GM12878 (cell line): ENCODE data around the gene CCR7. TPM values are rescaled to one million over a fixed set of nuclear protein-coding genes. Genes with fewer than 3 reads are reported as not detected.

Experiments
- ATAC-seq: fragments of 200-7000 bp; cut with Tn5 transposase; 3 replicates; pipeline ENCODE4 v1.9.1; 2020; ENCODE audit warnings: mild to moderate bottlenecking, moderate library complexity
- BruUV-seq: library from RNA; stranded (reverse); fragments of 400-500 nt; replicated peaks from 2 replicates; lab custom pipeline; 2021; lab: Mats Ljungman, UMichigan
- CTCF ChIA-PET: fragments of 300-600 bp; sonication (Branson Sonifier 250); formaldehyde crosslinking; extraction: SDS; loops from one replicate; lab custom pipeline; 2021; ENCODE audit warnings: inconsistent platforms; lab: Yijun Ruan, JAX
- POLR2A ChIA-PET: fragments of 350-600 bp; formaldehyde crosslinking; extraction: SDS; loops from one replicate; lab custom pipeline; 2021; ENCODE audit warnings: inconsistent platforms; lab: Charles Lee
- RAD21 ChIA-PET: fragments of 300-600 bp; sonication (Branson Sonifier 250); formaldehyde crosslinking; loops from one replicate; lab custom pipeline; 2023; ENCODE audit warnings: antibody characterized with exemption; ENCODE audit not compliant: unreplicated experiment; lab: Charles Lee
- SMC1A ChIA-PET: fragments of 300-600 bp; sonication (Branson Sonifier 250); formaldehyde crosslinking; loops from one replicate; lab custom pipeline; 2023; ENCODE audit not compliant: unreplicated experiment, uncharacterized antibody; lab: Charles Lee
- DNase-seq: peaks from one replicate; pipeline ENCODE4 v3.0.0-alpha.2; 2011; ENCODE audit warnings: low read depth, low spot score
- FAIRE-seq: peaks from 3 replicates; lab custom pipeline; 2011; peaks lifted over from hg19 to GRCh38; lab: Jason Lieb, UNC
- H2AFZ ChIP-seq: 2 replicates; pipeline ENCODE4 v1.6.0; 2011; ENCODE audit warnings: low read depth, low read length, control low read depth; ENCODE audit not compliant: control insufficient read depth
- H3K27ac ChIP-seq: 2 replicates; pipeline ENCODE4 v1.5.1; 2011; ENCODE audit warnings: control low read depth; ENCODE audit not compliant: control insufficient read depth, insufficient read depth
- H3K27me3 ChIP-seq, 2 experiments: replicated peaks in 1 of 2; 2 replicates each; pipeline versions ENCODE4 v1.6.0 to v1.6.1; 2011; ENCODE audit warnings: low read length in 1 of 2; ENCODE audit not compliant: control insufficient read depth in 2 of 2, insufficient read depth in 2 of 2
- H3K36me3 ChIP-seq, 2 experiments: 2 replicates each; pipeline ENCODE4 v1.5.1; 2011; ENCODE audit warnings: low read length in 1 of 2; ENCODE audit not compliant: control insufficient read depth in 2 of 2, insufficient read depth in 2 of 2
- H3K4me1 ChIP-seq: 2 replicates; pipeline ENCODE4 v1.6.1; 2011; ENCODE audit warnings: mild to moderate bottlenecking, low read length, moderate library complexity, mixed read lengths; ENCODE audit not compliant: control insufficient read depth, insufficient read depth
- H3K4me2 ChIP-seq: 2 replicates; pipeline ENCODE4 v1.6.0; 2011; ENCODE audit warnings: control low read depth; ENCODE audit not compliant: control insufficient read depth, insufficient read depth
- H3K4me3 ChIP-seq: fragments of 200-600 bp; sonication (generic); 2 replicates; pipeline ENCODE4 v1.5.1; 2016
- H3K79me2 ChIP-seq: 2 replicates; pipeline ENCODE4 v1.6.0; 2011; ENCODE audit warnings: low read length; ENCODE audit not compliant: control insufficient read depth, insufficient read depth
- H3K9ac ChIP-seq: 2 replicates; pipeline ENCODE4 v1.8.0; 2011; ENCODE audit warnings: low read length, control low read depth, mixed read lengths; ENCODE audit not compliant: control insufficient read depth, insufficient read depth
- H3K9me3 ChIP-seq: replicated peaks from 3 replicates; pipeline ENCODE4 v1.5.1; 2011; ENCODE audit warnings: mild to moderate bottlenecking, low read length; ENCODE audit not compliant: control insufficient read depth, insufficient read depth
- H4K20me1 ChIP-seq: 2 replicates; pipeline ENCODE4 v1.6.0; 2011; ENCODE audit not compliant: control insufficient read depth, insufficient read depth
- CBX3 ChIP-seq: fragments of 200-600 bp; sonication (generic); IDR thresholded peaks from 2 replicates; pipeline ENCODE4 v1.6.1; 2016; ENCODE audit warnings: low read depth, borderline replicate concordance
- CHD2 ChIP-seq: IDR thresholded peaks from 2 replicates; pipeline ENCODE4 v1.6.1; 2011; ENCODE audit warnings: low read depth, low read length, improper control_type of control experiment, borderline replicate concordance
- DPF2 ChIP-seq: fragments of 450-650 bp; IDR thresholded peaks from 2 replicates; pipeline ENCODE4 v1.6.1; 2017; ENCODE audit warnings: mild to moderate bottlenecking
- ESRRA ChIP-seq: IDR thresholded peaks from 2 replicates; pipeline ENCODE4 v1.6.1; 2012; ENCODE audit warnings: mild to moderate bottlenecking, low read length, improper control_type of control experiment
- ETV6 ChIP-seq, 2 experiments: fragments of 450-650 bp in 1 of 2; IDR thresholded peaks in 1 of 2; conservative IDR thresholded peaks in 1 of 2; 2 replicates each; pipeline ENCODE4 v1.6.1; 2014; ENCODE audit warnings: antibody characterized with exemption in 1 of 2, borderline replicate concordance in 1 of 2, low read depth in 1 of 2, mild to moderate bottlenecking in 1 of 2, moderate library complexity in 1 of 2
- KAT2A ChIP-seq: conservative IDR thresholded peaks from 2 replicates; pipeline ENCODE4 v1.6.1; 2011; ENCODE audit warnings: low read depth, low read length; ENCODE audit not compliant: control insufficient read depth
- MTA3 ChIP-seq: IDR thresholded peaks from 2 replicates; pipeline ENCODE4 v1.6.1; 2012; ENCODE audit warnings: low read length, inconsistent platforms, borderline replicate concordance
- STAT3 ChIP-seq: IDR thresholded peaks from 2 replicates; pipeline ENCODE4 v1.6.1; 2011; ENCODE audit warnings: low read depth, low read length, improper control_type of control experiment
- ZBTB4 ChIP-seq: fragments of 450-650 bp; formaldehyde crosslinking; IDR thresholded peaks from 2 replicates; pipeline ENCODE4 v1.4.0; 2022; ENCODE audit warnings: mild to moderate bottlenecking, moderate library complexity
- ZNF217 ChIP-seq: fragments of 450-650 bp; IDR thresholded peaks from 2 replicates; pipeline ENCODE4 v1.6.1; 2017; ENCODE audit warnings: antibody characterized with exemption, mild to moderate bottlenecking
- WGBS: methylation state at CpG from one replicate; pipeline ENCODE4 v1.1.6; 2016; ENCODE audit warnings: low lambda C conversion rate; ENCODE audit not compliant: insufficient replicate concordance, insufficient coverage; ENCODE audit errors: missing lambda C conversion rate; 5-methylcytosine and 5-hydroxymethylcytosine counted together
- in situ Hi-C: fragments of 300-500 bp; cut with MboI; formaldehyde crosslinking; loops from 9 replicates; pipeline ENCODE4 v1.14.3; 2018; ENCODE audit warnings: mixed read lengths
- intact Hi-C: fragments of 100-400 bp; cut with micrococcal nuclease; formaldehyde crosslinking; loops from one replicate; pipeline ENCODE4 v1.14.2; 2022; ENCODE audit not compliant: unreplicated experiment
- polyA plus RNA-seq, 11 experiments: library from polyadenylated mRNA; depleted of rRNA in 4 of 11; unstranded in 6 of 11; stranded (reverse) in 5 of 11; fragments of >200 nt; fragmentation: Nextera tagmentation in 4 of 11; fragmentation: Illumina TruSeq in 1 of 11; extraction: Ambion mirVana in 4 of 11; extraction: Trizol in 1 of 11; gene quantifications; 1 replicate in 1 of 11; 2 replicates in 10 of 11; pipeline versions ENCODE4 v1.2.1 to v1.2.3, GENCODE V29; 2011 to 2016; ENCODE audit warnings: inconsistent platforms in 2 of 11, missing spikeins in 2 of 11, low read depth in 1 of 11
- total RNA-seq, 4 experiments: library from RNA; depleted of rRNA in 3 of 4; stranded (reverse); fragments of >200 nt in 3 of 4; fragmentation: Illumina TruSeq in 1 of 4; extraction: Trizol in 1 of 4; gene quantifications; 2 replicates each; pipeline versions ENCODE4 v1.2.1 to v1.2.3, GENCODE V29; 2013 to 2021

The CCR7 gene
- total and polyA plus RNA-seq, 10 of the 15 experiments (the other 5 are each of a cell fraction or from before 2014, with no cell fraction given) = 131 to 1,171 (median 260) TPM

- 56% methylated on average over 10 of the region's 10 CpGs for WGBS
- Histone ChIP-seq H2AFZ (no peak overlapping the region), H3K36me3 (no peaks in the 10 kb centered on the region), H3K27ac (no peak overlapping the region), H3K4me1 (no peaks in the 10 kb centered on the region), H3K79me2 (no peaks in the 10 kb centered on the region), H4K20me1 (no peaks in the 10 kb centered on the region), H3K4me2 (no peak overlapping the region), H3K9me3 (no peaks in the 10 kb centered on the region), H3K4me3 (no peak overlapping the region), H3K27me3 (no peaks in the 10 kb centered on the region; a peak in 1 of 4 replicates), H3K9ac (no peak overlapping the region)
- FAIRE-seq = no peak
- no peak for ATAC-seq
- intact Hi-C loops = no loop called here
- no peak for DNase-seq
- in situ Hi-C loops = no loop called here
- POLR2A ChIA-PET = interaction anchor here (0.7 kb wide), 1 partner anchor 9 kb away, joined by 3 read pairs; no protein-coding TSS in a partner anchor
- RAD21 ChIA-PET = no interaction called here
- SMC1A ChIA-PET = no interaction called here
- no TSS peak for BruUV-seq
- no peak for TF ChIP-seq KAT2A
- TF ChIP-seq ZNF217 = no peak
- TF ChIP-seq ETV6 (conservative IDR thresholded peaks at IDR 0.05 in 1 of 2, IDR thresholded peaks at IDR 0.05 in 1 of 2; ENCODE audit: borderline replicate concordance in 1 of 2, low read depth in 1 of 2) = no peak
- no peak for TF ChIP-seq ESRRA
- no peak for TF ChIP-seq MTA3
- TF ChIP-seq STAT3 = no peak
- TF ChIP-seq ZBTB4 (CRISPR knock-in tag) = no peak
- TF ChIP-seq DPF2 = no peak
- TF ChIP-seq CBX3 = no peak
- TF ChIP-seq CHD2 = no peak
- CTCF ChIA-PET = interaction anchor here (1.3 to 1.4 kb wide), 2 partner anchors 22 to 33 kb away, joined by 4 to 5 read pairs; no protein-coding TSS in a partner anchor
These were observed 55.5 kb downstream of the CCR7 start for GRCh38 chr17:40509626-40510327.
